GM19328 (cell line): Measurements from ENCODE around the gene CLK4.
A peak's percentile ranks its signal among the peaks of the same experiment; 100 is the strongest.

Experiments used
- ATAC-seq: cut with Tn5 transposase; IDR thresholded peaks from one replicate; pipeline ENCODE4 v1.9.1; 2021; ENCODE audit warnings: mild to moderate bottlenecking, moderate library complexity; ENCODE audit not compliant: unreplicated experiment

The CLK4 gene

DNA sequence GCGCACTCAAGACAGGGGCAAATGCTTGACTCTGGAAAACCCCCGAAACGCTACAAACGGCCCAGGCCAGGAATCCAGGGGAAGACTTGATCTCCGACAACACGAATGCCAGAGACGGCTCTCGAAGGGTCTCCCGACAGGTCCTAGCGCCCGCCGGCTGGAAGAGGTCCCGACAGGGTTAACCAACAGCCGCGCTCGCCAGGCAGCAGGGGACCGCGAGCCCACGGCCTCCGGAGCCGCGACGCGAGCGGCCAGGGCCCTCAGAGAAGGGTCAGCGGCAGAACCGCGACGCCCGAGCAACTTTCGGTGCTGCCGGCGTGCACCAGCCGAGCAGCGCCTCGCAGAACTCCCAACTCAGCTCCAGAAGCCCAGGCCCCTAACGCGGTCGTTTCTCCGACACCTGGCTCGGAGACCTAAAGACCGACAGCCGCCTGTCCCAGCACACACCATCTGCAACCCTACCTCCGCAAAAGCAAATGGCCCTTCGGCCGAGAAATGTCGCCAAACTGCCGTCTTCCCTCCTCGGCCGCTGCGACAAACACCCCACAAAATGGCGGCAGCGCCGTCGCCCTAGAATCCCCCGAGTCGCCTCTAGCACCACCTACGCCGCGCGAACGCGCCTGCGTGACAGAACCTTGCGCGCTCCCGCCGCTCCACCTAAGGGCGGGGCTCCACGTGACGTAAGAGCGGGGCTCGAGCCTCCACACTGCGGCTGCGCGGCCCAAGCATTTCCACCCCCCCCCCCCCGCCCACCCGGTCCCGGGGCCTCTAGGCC is at the start of gene CLK4:
Gene CLK4, minus strand, starts transcription at position 567 of the 775 bp plus-strand sequence. CDS start 3,634 bp downstream, outside the sequence.
- peak; percentile 77 for ATAC-seq

- ATAC-seq, result no peak
Measured at GRCh38 chr5:178675922-178676321, 49.1 kb upstream of the CLK4 start.

DNA sequence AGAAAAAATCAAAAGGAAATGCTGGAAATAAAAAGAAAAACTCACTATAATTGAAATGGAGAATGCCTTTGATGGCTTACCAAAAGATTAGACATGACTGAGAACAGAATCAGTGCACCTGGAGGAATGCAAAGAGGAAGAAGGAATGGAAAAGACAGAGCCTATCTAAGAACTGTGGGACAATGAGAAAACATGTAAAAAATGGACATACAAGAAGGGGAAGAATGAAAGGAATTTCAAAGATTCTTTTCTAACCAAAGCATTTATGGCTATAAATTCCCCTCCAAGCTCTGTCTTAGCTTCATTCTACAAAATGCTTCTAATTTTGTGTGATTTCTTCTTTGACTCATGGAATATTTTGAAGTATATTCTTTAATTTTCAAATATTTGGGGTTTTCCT is 47.5 kb upstream of the CLK4 start:
- ATAC-seq, result no peak

DNA sequence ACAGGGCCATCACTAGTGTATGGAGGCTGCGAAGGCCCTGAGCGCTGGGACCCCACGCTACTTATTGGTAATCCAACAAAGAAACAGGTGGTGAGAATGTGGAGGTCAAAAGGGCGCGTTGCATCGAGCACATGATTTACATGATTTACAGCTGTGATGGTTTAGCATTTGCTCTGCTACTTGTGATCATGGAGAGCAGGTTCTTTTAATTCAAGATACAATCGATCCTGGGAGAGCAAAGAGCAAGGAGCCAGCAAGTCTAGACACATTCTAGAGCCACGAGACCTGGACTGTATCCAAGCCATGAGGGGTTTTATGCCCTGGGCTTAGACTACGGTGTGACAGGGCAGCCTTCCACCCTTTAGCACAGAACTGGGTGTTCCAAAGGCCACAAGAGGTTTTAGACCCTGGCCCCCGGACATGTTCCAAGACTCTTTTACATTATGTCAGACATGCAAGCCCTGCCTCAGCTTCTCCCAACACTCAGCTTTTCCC is 47.0 kb upstream of the CLK4 start:
- no peak for ATAC-seq

GRCh38 chr5:178672630-178673029 is 45.8 kb upstream of the CLK4 start:
- ATAC-seq, result no peak

- ATAC-seq, result no peak
Measured at GRCh38 chr5:178671602-178672144, 44.8 kb upstream of the CLK4 start.

DNA sequence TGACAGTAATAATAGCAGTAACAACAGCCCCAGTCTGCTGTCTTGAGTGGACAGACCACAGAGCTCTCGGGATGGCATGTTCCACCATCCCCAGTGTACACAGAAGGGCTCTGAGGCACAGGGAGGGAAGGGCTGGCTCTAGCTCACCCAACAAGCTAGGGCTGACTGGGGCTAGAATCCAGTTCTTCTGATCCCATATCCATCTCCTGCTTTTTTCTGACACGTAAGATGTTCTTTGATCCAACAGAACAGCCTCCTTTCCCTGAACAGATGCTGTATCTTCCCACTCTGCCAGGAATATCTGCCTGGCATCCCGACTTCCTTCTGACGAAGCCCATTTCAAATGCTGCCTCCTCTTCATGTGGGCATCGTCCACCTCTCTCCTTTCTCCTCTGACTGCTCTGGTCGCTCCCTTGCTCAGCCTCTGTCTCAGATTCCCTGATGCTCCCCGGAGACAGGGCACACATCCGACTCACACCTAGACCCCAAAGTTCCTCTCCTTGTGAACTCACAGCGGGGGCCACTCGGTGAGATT is 43.6 kb upstream of the CLK4 start:
- ATAC-seq, result no peak

DNA sequence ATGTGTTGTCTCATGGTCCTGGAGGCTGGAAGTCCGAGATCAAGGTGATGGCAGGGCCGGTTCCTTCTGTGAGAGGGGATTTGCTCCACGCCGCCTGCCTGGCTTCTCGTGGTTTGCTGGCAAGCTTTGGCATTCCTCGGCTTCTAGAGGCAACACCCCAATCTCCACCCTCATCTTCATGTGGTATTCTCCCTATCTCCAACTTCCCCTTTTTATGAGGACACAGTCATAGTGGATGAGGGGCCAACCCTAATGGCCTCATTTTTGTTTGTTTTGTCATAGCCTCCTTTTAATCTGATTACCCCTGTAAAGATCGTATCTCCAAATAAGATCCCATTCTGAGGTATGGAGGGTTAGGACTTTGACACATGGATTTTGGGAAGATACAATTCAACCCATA is 41.7 kb upstream of the CLK4 start:
- no peak for ATAC-seq

- no peak for ATAC-seq
Measured at GRCh38 chr5:178667688-178668087, 40.8 kb upstream of the CLK4 start.

- no peak for ATAC-seq
Measured at GRCh38 chr5:178667101-178667500, 40.3 kb upstream of the CLK4 start.

GRCh38 chr5:178664141-178664540 is 37.3 kb upstream of the CLK4 start:
- ATAC-seq, result no peak

DNA sequence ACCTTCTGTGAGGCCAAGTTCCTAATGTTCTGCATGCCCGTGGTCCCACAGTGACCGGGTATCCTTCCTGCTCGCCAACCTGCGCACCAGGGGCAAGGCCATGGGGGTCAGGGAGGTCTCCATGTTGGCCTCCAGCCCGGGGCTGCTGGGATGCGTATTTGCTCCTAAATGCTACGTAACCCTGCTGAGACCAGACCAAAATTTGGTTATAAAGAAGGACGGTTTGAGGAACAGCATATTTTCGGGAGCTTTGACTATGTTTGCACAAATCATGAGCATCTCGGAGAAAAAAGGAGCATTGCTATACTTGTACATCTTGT is 35.7 kb upstream of the CLK4 start:
- no peak for ATAC-seq

DNA sequence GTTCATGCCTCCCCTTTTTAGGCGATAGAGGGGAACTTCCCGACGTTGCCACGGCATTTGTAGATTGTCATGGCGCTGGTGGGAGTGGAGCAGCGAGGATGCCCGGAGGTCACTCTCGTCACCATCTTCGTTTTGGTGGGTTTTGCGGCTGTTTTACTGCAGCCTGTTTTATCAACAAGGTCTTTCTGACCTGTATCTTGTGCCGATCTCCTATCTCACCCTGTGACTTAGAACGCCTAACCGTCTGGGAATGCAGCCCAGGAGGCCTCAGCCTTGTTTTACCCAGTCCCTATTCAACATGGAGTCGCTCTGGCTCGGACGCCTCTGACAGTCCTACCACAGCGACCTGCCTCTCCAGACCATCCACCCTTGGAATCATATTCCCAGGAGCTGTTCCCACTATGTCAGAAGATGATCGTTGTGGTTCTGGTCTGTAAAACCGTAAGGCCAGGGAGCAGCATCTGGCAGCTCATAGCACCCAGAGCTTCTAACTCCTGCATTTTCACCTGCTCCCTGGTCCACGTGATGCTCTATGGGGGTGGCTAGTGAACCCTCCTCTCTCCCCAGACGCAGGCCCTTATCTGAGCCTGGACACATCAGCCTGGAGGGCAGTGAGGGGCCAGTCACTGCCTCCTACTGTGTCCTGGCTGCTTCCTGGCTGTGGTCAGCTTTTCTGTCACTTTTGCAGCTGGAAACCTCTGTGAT is 35.1 kb upstream of the CLK4 start:
- no peak for ATAC-seq

DNA sequence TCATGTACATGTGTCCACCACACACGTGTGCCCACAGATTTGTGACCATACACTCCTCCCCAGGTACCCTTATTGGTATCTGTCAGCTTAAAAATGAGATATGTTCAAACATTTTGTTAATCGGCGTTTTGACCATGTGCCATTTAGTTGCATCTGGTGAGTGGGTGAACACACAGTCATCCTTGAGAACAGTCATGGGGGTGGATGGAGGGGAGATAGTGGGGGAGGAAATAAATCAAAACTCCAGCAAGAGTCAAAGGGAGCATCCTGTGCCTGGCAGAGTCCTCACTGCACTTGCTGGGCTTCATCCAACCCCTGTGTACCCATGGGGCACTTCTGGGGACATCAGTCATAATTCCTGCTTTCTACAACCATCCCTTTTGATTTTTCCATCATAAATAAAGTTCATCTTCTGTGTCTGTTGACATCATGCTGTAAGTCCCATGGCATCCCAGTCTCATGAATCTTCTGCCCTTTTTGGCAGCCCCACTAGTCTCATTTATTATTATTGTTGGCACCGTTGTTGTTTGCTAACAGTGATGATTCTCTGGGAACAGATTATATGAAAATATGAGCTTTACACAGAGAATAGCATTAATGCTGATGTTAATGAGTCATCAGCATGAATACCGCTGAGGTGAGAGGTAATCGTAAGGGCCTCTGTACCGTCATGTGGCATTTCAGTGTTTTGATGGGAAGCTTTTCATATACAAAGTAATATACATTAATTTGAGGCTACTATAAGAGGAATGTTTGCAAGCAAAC is 24.4 kb upstream of the CLK4 start:
- no peak for ATAC-seq

GRCh38 chr5:178650214-178650613 is 23.4 kb upstream of the CLK4 start:
- no peak for ATAC-seq

DNA sequence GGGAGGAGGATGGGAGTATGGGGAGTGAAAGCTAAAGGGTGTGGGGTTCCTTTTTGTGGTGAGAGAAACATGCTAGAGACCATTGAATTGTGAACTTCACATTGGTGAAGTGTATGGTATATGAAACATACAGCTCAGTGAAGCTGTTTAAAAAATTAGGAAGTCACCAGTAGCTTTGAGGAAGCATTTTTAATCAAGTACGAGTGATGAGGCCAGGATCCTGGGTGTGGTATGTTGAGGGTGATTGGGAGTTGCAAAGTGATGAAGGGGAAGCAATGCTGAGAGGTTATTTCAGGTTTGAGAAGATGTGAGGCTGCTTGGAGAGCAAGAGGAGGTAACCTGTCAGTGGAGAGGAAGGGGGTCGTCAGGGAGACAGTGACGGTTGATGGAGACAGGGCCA is 22.7 kb upstream of the CLK4 start:
- ATAC-seq, result no peak

GRCh38 chr5:178644826-178645545 is 18.1 kb upstream of the CLK4 start:
- ATAC-seq, result no peak

GRCh38 chr5:178642351-178642909 is 15.6 kb upstream of the CLK4 start:
- no peak for ATAC-seq

GRCh38 chr5:178641711-178642110 is 14.9 kb upstream of the CLK4 start:
- no peak for ATAC-seq
